GM23338 (cell line): ENCODE results near the gene SCG2.

Experiments used
- CTCF ChIP-seq, 2 experiments: fragments of 200-600 bp in 1 of 2; sonication (generic) in 1 of 2; conservative IDR thresholded peaks; 2 replicates each; pipeline versions ENCODE4 v1.5.1 to v1.6.1; 2016 to 2017; ENCODE audit warnings: antibody characterized with exemption in 2 of 2, low read depth in 2 of 2, mild to moderate bottlenecking in 2 of 2, moderate library complexity in 1 of 2
- ETS1 ChIP-seq: IDR thresholded peaks from 2 replicates; pipeline ENCODE4 v1.6.1; 2016; ENCODE audit warnings: antibody characterized with exemption
- POLR2AphosphoS5 ChIP-seq: IDR thresholded peaks from 2 replicates; pipeline ENCODE4 v1.6.1; 2016; ENCODE audit warnings: antibody characterized with exemption, low read depth
- REST ChIP-seq: IDR thresholded peaks from one replicate; pipeline ENCODE4 v1.6.1; 2018; ENCODE audit warnings: antibody characterized with exemption; ENCODE audit not compliant: unreplicated experiment

- no peak for TF ChIP-seq ETS1
- TF ChIP-seq CTCF (conservative IDR thresholded peaks at IDR 0.05; ENCODE audit: low read depth in 2 of 2), result no peak
- TF ChIP-seq POLR2AphosphoS5, result no peak
- TF ChIP-seq REST, result no peak
Observed at GRCh38 chr2:223590964-223591363, 11.2 kb downstream of the SCG2 start.
